Ramos (cell line): Measurements from ENCODE around the gene MARCO.
"Not testable (repeated sequence)": the region's sequence is repeated elsewhere in the genome, so short reads cannot be mapped to it uniquely, and the experiment has no call there.

Experiments
- in situ Hi-C: fragments of 300-500 bp; cut with MboI; formaldehyde crosslinking; loops from one replicate; pipeline ENCODE4 v1.14.3; 2022; ENCODE audit warnings: low sequenced_read_pairs; ENCODE audit not compliant: unreplicated experiment

MARCO gene

DNA sequence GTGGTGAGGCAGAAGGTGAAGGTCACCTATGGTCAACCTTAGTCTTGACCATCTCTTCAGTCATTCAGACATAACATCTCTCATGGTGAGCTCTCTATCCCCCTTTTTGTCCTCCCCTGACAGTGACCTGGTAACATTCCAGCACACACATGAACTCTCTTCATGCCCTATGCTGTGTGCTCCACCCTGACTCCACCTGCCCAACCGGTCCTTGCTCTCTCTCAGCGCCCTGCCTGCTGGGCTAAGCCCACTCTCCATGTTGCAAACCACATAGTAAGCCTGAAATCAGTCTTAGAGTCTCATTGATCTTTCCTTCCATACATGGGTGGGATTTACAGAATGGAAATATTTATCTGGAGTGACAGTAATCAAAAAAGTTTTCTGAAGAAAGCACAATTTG, 52.8 kb downstream of the MARCO start:
- in situ Hi-C loops: no loop called here

DNA sequence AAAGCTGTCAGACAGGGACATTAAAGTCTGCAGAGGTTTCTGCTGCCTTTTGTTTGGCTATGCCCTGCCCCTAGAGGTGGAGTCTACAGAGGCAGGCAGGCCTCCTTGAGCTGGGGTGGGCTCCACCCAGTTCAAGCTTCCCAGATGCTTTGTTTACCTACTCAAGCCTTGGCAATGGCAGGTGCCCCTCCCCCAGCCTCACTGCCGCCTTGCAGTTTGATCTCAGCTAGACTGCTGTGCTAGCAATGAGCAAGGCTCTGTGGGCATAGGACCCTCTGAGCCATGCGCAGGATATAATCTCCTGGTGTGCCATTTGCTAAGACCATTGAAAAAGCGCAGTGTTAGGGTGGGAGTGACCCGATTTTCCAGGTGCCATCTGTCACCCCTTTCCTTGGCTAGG, 61.9 kb downstream of the MARCO start:
- in situ Hi-C loops: not testable (repeated sequence)

DNA sequence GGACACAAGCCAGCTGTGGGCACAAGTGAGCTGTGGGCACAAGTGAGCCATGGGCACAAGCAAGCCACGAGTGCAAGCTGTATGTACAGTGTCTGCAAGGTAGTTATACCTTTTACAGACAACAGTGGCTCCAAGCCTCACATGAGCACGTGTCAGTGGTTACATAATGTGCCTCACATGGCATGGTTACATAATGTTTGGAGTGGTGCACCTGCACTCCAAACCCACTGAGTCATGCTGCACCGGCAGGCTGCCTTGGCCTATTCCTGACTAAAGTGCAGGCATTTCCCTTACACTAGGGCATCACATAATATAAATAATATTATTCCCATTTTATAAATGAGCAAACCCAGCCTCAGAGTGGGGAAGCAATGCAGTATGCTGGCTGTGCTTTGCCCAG, 62.6 kb downstream of the MARCO start:
- in situ Hi-C loops: no loop called here

DNA sequence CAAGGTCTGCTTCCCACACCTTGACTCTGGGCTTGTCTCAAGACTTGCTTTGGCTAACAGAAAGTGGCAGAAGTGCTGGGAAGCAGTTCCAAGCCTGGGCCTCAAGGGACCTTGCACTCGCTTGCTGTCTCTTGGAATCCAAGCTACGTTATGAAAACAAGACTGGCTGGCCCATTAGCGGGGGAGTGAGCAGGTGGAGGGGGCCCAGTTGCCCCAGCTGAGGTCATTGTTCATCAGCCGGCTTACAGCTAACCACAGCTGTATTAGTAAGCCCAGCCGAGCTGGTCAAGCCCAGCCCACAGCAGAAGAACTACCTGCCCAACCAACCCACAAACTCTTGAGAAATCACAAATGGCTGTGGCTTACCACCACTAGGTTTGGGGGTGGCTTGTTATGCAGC, 63.1 kb downstream of the MARCO start:
- in situ Hi-C loops: no loop called here

DNA sequence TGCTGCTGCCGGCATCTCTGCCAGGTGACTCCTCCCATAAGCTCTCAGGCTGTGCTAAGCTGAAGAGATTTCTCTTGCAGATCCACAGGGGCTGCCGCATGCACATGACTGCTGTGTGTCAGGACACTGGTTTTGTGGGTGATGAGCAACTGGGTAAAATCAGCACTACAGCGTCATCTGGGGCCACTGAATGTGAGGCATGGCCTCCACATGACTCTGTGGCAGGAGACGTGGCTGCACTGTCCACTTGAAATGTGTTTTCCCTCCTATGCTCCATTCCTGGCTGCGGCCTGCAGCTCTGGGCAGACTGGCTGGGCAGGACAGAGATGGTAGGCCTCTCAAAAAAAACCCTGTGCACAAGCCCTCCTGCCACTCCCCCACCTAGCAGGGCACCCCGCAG, 63.6 kb downstream of the MARCO start:
- in situ Hi-C loops: no loop called here

DNA sequence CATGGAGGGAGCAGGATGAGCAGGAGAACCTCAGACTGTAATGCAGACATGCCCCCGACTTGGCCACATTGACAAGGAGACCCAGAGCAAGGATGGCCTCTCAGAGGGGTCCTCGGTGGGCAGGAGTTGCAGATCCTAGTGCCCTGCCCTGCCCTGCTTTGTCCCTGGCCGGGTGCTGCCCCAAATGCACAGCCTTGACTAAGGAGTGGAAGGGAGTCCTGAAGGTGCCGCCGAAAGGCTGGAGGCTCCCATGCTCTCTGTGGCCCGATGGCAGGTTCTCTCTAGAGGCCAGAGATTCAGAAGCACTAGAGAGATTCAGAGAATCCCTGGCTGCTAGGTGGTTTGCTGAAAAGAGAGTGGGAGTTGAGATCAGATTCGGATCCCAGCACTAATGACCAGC, 64.4 kb downstream of the MARCO start:
- in situ Hi-C loops: no loop called here

DNA sequence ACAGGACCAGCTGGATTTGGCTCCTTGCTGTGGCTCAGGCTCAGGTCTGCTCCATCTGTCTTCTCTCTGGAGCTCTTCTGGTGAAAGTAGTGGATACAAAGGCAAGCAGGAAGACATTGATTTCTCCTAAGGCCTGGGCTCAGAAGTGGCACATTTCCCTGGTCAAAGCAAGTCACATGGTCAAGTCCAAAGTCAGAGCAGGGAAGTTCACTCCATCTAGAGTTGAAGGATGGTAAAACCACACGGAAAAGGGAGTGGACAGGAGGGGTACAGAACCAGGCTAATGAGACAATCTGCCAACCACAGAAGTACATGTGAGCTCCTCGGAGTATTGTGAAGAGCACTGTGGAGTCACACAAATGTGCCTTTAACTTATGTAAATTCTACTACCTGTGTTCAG, 66.1 kb downstream of the MARCO start:
- in situ Hi-C loops: no loop called here

DNA sequence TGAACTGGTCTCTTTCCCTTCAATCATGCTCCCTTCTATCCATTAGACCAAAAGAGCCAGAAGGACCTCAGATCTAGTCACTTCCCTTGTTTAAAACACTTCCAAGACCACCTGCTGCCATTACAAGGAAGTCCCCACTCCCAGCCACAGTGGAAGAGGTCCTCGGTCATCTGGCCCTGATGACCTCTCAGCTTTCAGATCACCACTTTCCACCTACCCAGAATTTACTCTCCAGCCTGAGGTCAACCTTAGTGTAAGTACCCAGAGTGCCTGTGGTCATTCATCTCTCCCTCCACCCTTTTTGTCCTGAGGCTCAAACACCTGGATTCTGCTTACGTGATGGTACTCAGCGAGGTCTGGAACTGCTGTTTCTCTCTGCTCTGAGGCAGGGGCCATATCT, 67.1 kb downstream of the MARCO start:
- in situ Hi-C loops: no loop called here

DNA sequence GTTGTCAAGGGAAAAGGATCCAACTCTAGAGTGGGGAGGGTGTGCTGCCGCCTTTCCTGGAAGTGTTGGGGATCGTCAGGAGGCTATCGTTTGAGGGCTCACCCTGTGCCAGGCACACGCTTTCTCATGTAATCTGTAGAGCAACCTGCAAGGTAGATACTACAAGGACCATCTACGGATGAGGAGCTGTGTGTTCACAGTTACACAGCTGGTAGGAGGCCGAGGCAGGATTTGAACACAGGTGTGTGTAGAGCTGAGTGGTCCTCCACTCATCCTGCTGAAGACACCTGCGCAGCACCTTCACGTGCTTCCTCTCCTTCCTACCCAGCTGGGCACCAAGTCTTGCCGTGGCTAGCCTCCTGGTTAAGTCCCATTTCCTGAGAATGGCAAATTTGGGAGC, 68.3 kb downstream of the MARCO start:
- in situ Hi-C loops: no loop called here

DNA sequence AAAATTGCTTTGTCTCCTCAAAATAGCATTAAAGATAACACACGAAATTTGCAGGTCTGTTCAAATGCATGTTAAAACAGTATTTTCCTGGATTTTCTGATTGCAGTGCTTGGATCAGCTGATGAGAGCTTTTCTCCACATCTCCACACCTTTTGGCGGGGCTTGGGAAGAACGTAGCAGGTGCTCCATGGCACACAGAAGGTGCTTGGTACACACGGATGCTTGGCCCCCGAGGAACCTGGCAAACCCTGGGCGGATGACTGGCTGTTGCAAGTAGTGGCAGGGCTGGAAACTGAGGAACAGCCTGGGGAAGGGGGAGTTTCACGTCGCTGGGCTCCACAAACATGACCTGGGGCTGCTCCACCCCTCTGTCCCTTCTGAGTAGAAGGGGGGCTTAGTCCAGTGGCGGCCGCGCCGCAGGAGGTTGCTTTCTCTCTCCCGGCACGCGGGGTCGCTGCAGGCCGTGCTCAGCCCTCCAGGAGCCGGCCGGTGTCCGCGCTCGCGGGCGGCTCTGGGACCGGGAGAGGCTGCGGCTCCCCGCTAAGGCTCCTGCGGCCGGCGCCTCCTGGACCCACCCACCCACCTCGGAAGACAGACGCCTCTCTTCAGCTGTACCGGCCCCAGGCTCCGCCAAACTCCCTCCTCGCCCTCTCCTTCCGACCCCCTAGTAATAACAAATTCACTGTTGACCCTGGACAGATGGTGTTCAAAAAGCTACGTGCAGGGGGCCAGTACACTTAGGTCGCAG, 69.3 kb downstream of the MARCO start:
- in situ Hi-C loops: no loop called here

DNA sequence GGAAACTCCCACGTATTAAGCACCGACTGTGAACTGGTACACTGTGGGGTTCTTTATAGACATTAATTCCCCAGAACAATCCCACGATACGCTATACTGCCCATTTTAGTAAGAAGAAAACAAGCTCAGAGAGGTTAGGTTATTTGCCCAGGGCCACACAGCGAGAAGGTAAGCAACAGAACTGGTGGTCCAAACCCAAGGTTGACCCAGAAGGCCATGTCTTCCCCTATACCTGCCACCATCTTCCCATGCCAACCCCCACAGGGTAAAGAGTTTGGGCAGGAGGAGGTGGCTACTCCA, 69.9 kb downstream of the MARCO start:
- in situ Hi-C loops: no loop called here

DNA sequence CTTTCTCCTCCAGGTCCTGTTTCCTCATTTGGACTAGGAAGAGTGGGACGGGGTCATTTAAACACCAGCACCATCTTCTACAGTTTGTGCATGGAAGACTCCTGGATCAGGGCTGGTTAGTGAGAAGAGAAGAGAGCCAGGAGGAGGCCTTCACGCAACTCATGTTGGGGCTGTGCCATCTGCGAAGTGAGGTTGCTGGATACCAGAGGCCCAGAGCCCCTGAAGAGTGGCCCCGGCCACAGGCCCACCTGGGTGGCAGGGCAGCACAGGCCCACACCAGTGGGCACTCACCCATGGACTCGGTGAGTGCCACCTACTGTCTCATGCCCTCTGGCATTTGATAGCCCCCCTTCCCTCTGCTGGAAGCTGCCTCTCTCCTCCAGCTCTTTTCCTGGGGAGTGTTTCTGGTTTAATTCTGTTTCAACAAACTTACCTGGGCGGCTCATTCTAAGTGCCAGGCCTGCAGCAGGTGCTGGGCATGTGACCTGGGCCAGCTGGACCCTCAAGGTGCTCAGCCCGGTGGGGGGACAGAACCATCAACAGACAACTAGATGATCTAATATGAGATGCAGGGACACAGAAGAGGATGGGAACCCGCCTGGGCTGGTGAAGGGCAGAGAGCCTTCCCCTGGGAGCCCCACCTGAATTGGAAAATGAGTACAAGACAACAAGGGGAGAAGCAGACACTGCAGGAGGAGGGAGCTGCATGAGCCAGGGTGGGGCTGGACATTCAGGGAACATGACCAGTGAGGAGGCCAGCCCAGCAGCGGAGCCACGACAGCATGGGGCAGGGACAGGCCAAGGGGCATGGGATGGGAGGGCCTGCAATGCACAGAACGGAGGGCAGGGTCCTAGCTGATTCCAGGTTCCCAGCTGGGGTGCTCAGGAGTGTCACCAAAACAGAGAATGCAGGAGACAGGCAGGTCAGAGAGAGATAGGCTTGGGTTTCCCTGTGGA, 70.6 kb downstream of the MARCO start:
- in situ Hi-C loops: no loop called here

DNA sequence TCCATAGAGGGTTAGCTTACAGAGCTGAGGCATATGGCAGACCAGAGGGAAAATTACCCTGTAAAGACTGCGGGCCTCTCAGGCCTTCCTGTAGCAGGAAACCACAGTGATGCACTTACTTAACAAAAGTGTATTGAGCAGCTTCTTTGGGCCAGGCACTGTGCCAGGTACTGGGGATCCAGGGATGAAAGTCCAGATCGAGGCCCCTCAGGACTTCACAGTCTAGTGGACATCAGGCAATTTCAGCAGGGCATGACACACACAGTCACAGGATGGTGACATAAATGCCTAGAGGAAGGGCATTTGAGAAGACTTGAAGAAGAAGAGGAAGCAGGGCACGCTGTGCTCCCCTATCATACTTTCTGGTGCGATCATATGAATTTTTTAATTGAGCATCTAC, 71.7 kb downstream of the MARCO start:
- in situ Hi-C loops: no loop called here

DNA sequence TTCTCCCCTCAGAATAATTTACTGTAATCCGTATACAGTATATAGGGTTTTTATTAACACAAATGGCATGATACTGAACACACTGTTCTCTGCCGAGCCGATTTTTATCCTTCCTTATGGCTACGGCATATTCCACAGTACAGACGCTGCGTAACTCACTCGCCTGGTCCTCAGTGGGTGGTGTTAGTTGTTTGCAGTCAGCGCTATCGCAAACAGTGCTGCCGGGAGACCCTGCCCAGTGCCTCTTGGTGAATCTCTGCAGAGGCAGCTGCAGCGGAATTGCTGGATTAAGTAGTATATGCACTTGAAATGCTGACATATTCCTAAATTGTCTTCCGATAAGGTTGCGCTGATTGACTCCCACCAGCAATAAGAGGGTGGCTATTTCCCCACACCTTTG, 73.9 kb downstream of the MARCO start:
- in situ Hi-C loops: no loop called here

DNA sequence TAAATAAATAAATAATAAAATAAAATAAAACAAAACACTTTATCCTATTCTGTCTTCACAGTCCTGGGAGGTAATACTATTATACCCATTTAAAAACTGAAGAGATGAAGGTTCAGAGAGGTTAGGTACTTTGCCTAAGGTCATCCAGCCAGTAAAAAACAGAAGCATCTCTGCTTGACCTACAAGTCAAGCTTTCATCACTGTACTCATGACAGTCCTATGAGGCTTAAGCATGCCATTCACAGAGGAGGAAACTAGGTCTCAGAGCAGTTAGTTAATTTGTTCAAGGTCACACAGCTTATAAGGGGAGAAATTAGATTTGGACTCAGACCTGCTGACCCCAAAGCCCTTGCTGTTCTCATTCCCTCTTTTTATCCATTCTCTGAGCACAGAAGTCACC, 77.5 kb downstream of the MARCO start:
- in situ Hi-C loops: no loop called here

DNA sequence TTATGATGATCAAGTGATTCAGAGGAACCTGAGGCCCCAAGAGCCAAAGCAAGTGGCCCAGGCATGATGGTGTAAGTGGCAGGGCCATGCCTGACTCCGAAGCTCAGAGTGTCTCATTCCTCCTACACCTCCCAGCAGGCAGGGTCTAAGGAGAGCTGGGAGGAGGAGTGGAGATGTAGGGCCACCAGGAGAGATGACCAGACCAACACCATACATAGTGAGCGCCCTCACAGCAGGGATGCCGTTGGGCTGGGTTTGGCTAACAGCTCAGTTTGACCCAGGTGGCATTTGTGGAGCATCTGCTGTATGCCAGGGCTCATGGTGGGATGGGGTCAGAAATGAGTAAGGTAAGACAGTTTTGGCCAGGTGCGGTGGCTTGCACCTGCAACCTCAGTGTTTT, 80.7 kb downstream of the MARCO start:
- in situ Hi-C loops: no loop called here

DNA sequence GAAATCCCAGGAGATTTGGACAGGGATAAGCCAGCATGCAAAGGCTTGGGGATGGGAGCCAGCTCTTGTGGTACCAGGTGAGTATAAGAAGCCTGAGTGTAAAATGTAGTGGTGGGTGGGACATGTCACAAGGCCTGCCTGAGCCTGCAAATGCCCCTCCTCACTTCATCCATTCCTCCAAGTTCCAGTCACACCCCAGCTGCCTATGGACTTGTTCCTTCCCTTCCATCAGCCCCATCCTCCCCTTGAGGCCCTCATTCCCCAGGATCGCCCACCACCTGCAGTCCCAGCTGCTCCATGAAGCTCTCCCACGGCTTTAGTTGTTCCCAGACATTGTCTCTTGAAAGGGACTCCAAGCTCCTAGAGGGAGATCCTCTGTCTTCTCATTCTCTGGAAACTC, 81.5 kb downstream of the MARCO start:
- in situ Hi-C loops: no loop called here

DNA sequence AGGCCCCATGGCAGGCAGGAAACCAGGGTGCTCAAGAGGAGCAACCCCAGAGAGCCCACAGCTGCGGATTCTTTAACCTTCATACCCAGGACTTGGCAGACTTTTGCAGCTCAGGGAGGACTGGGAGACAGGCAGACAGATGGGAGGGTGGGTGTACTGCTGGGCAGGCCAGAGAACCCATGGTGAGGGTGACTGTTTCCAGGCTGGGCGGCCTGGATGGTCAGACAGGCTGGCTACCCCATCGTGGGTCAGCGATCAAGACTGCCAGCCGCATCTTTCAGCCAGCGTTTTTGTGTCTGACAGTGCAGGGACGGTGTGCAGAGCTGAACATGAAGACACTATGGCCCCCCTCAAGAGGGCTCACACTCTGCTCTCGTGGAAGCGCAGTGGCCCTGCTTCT, 82.2 kb downstream of the MARCO start:
- in situ Hi-C loops: no loop called here

DNA sequence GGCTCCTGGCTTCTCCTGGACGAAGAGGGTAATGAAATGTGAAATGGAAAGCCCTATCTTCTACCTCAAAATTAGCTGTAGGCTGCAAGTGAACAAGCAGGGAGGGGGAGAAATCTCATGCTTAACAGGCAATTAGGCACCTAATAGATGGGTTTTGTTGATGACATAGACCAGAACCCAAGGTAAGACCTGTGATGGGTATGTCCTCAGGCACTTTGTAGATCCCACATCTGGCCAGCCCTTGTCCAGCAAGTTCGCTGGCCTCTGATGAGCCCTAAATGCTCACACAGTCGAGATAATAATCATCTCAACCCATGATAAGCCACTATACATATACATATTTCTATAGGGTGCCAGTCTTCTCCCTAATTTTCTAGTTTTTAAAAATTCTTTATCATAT, 82.6 kb downstream of the MARCO start:
- in situ Hi-C loops: no loop called here

DNA sequence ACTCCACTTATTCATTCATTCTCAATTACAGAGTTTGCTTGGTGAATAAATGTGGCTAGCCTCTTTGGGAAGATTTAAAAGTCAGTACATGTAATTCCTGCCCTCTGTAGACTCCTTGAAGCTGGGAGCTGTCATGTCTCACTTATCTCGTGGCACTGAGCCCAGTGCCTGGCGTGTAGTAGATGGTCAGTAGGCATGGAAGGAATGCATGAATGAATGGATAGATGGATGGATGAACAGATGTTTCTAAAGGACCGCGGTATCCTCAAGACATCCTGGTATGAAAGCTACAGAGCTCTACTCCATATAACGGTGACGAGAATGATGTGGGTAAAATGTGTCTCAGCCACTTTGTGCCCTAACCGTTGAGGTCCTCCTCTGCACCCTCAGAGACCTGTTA, 83.0 kb downstream of the MARCO start:
- in situ Hi-C loops: no loop called here

DNA sequence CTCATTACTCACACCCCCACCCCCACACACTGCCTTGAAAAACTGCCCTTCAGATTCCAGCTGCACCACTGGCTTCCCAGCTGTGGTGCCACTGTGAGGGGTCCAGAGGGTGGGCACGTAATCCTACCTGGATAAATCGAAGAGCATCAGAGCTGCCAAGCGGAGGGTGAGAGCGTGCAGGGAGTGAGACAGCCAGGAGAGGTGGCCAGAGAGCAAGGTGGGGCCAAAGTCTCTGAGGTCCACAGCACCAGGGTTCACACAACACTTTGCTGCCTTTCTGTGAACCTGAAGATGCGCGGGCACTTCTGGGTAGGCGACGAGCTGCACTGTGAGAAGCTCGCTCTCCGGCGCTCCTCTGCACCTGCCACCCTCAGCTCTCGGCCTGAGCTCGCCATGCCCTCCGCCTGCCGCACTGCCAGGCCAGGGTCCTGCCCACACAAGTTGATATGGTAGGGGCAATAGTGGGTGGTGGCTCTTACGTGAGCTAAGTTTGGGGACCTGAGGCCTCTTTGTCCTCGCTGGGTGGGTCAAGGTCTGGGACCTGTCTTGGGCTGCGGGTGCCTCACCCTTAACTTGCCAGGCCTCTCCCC, 83.9 kb downstream of the MARCO start:
- in situ Hi-C loops: no loop called here
